Activated CD8-positive, alpha-beta memory T cell treated with anti-CD3 and anti-CD28 coated beads, Interleukin-2, amount 10 ng/mL, durations not matched to agents 7 days and 5 days (primary cell): Measurements from ENCODE around the gene MAGEA8. TPM values are rescaled to one million over a fixed set of nuclear protein-coding genes. Genes with fewer than 3 reads are reported as not detected.
"Not testable (repeated sequence)": the region's sequence is repeated elsewhere in the genome, so short reads cannot be mapped to it uniquely, and the experiment has no call there.

ENCODE experiments used
- ATAC-seq: fragments of 150-1000 bp; cut with Tn5 transposase; one replicate; pipeline ENCODE4 v1.10.0; 2021; ENCODE audit warnings: moderate library complexity
- CTCF ChIA-PET: fragments of 350-600 bp; sonication (Branson Sonifier 250); formaldehyde crosslinking; loops from one replicate; lab custom pipeline; 2021; ENCODE audit warnings: antibody characterized with exemption; lab: Charles Lee
- DNase-seq: peaks from one replicate; pipeline ENCODE4 v3.0.0-alpha.2; 2020
- H3K27ac Mint-ChIP-seq: one replicate; pipeline ENCODE4 v1.8.0; 2021; ENCODE audit warnings: mild to moderate bottlenecking, mixed read lengths
- H3K27me3 Mint-ChIP-seq: one replicate; pipeline ENCODE4 v1.8.0; 2021; ENCODE audit warnings: mixed read lengths
- H3K36me3 Mint-ChIP-seq: one replicate; pipeline ENCODE4 v1.8.0; 2021; ENCODE audit warnings: mild to moderate bottlenecking, mixed read lengths
- H3K4me1 Mint-ChIP-seq: one replicate; pipeline ENCODE4 v1.8.0; 2021; ENCODE audit warnings: mixed read lengths
- H3K4me3 Mint-ChIP-seq: one replicate; pipeline ENCODE4 v1.8.0; 2021; ENCODE audit warnings: mild to moderate bottlenecking, moderate library complexity, mixed read lengths
- H3K9me3 Mint-ChIP-seq: one replicate; pipeline ENCODE4 v1.8.0; 2022; ENCODE audit warnings: low read depth, mixed read lengths
- total RNA-seq, 2 experiments: library from RNA; stranded (reverse); gene quantifications; one replicate each; pipeline ENCODE4 v1.2.3, GENCODE V29; 2021

The MAGEA8 gene
- total RNA-seq, 2 experiments from 2014 or later: not detected

- no peaks in the 10 kb centered on the region for H3K27me3 Mint-ChIP-seq
- peaks cover 5% of the 10 kb centered on the region for H3K36me3 Mint-ChIP-seq
- H3K4me3 Mint-ChIP-seq: no peak overlapping the region
- DNase-seq: no peak
- H3K9me3 Mint-ChIP-seq: no peaks in the 10 kb centered on the region
- H3K27ac Mint-ChIP-seq: no peak overlapping the region
- H3K4me1 Mint-ChIP-seq: peaks cover 5% of the 10 kb centered on the region
- no peak for ATAC-seq
- CTCF ChIA-PET: interaction anchor here (1.3 kb wide), 1 partner anchor 453 kb away, joined by 3 read pairs; no protein-coding TSS in a partner anchor
Measured at GRCh38 chrX:149910178-149910695, 29.3 kb downstream of the MAGEA8 start.

GRCh38 chrX:149916745-149917392 is 35.9 kb downstream of the MAGEA8 start:
- Mint-ChIP-seq H3K4me3 (no peak overlapping the region), H3K36me3 (peaks cover 2% of the 10 kb centered on the region), H3K27me3 (no peaks in the 10 kb centered on the region), H3K9me3 (no peaks in the 10 kb centered on the region), H3K27ac (peak overlapping the region; percentile 63), H3K4me1 (peaks cover 11% of the 10 kb centered on the region)
- peak; percentile 80 for ATAC-seq
- peak; percentile 48 for DNase-seq
- CTCF ChIA-PET: interaction anchor here (1.6 kb wide), 1 partner anchor 22 kb away, joined by 8 read pairs; the partner anchor contains the start of gene EOLA2

DNA sequence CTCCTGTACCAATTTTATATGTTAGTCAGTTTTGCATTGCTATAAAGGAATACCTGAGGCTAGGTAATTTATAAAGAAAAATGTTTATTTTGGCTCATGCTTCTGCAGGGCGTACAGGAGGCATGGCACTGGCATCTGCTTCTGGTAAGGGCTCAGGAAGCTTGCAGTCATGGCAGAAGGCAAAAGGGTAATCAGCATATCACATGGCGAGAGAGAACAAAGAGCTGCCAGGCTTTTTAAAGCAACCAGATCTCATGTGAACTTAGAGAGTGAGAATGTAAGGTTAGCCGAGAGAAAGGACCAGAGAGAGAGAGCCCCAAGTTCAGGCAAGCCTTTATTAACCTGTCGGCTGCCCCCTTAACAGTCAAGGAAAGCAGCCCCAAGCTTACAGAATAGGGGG is 42.9 kb downstream of the MAGEA8 start:
- H3K4me3 Mint-ChIP-seq, ATAC-seq, H3K9me3 Mint-ChIP-seq, H3K4me1 Mint-ChIP-seq, DNase-seq, H3K27ac Mint-ChIP-seq, H3K27me3 Mint-ChIP-seq, H3K36me3 Mint-ChIP-seq, CTCF ChIA-PET: not testable (repeated sequence)

DNA sequence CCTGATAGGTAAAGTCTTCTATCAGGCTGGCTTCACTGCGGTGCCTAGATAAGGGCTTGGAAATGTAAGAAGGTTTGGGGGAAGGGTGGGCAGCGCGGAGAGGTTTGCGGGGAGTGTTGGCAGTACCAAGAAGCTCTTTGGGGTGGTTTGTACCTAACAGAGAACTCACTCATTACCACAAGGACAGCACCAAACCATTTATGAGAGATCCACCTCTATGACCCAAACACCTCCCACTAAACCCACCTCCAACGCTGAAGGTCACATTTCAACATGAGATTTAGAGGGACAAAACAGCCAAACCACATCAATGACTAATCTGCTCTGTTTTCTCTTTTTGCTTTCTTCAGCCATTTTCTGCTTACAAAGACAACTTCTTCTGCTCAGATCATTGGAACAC is 43.5 kb downstream of the MAGEA8 start:
- H3K36me3 Mint-ChIP-seq, H3K4me3 Mint-ChIP-seq, ATAC-seq, DNase-seq, H3K27ac Mint-ChIP-seq, H3K27me3 Mint-ChIP-seq, H3K4me1 Mint-ChIP-seq, CTCF ChIA-PET, H3K9me3 Mint-ChIP-seq: not testable (repeated sequence)

DNA sequence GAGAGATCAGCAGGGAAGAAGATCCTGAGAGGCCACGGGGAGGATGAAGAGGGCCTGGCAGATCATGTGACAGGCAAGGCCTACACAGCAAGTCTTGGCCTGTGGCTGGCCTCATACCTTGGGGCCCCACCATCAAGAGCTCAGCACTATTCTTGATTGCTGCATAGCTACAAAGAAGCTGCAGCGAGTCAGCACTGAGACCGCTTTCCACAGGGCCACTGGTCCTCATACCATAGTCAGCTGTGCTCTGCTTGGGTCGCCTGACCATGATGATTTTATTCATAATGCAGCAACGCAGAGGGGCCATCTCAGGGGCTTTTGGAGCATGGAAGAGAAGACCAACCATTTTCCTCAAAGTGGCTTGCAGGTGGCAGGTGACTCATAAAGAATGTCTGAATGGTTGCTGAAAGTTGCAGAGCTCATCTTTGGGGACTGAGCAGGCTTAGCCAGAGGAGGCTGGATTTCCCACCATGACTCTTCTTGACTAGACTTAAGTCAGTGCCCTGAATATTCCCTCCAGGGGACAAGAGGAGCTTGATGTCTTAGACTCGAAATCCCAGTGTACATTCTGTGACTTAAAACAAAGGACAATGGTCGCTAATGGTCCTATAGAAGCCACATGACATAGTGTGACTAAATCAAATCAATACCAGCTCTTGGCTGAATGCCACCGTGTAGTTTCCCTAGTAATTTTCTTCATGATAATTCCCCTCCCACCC is 46.4 kb downstream of the MAGEA8 start:
- DNase-seq, H3K36me3 Mint-ChIP-seq, H3K27me3 Mint-ChIP-seq, H3K4me3 Mint-ChIP-seq, H3K27ac Mint-ChIP-seq, CTCF ChIA-PET, H3K4me1 Mint-ChIP-seq, H3K9me3 Mint-ChIP-seq: not testable (repeated sequence)
- peak; percentile 18 for ATAC-seq

GRCh38 chrX:149927964-149928258 is 46.9 kb downstream of the MAGEA8 start:
- H3K27me3 Mint-ChIP-seq, H3K36me3 Mint-ChIP-seq, DNase-seq, H3K4me3 Mint-ChIP-seq, H3K27ac Mint-ChIP-seq, ATAC-seq, H3K4me1 Mint-ChIP-seq, CTCF ChIA-PET, H3K9me3 Mint-ChIP-seq: not testable (repeated sequence)

DNA sequence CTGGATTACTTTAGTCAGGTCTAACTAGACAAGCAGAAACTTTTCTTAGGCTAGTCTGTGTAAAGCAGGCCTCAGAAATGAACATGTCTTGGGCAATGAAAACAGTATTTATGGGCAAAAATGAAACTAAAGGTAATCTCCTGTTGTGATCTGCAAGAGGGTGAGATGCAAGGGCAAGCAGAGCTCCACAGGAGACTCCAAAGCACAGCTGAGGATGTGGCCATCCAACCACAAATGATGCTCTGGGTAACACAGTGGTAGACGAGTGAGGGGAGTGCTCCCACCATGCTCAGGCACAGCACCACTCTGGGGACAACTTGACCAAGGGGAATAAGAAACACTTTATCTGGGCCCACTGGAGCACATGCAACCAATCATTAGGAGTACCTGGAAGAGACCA is 47.7 kb downstream of the MAGEA8 start:
- DNase-seq: peak; percentile 77
- H3K4me1 Mint-ChIP-seq, H3K9me3 Mint-ChIP-seq, H3K36me3 Mint-ChIP-seq, H3K27me3 Mint-ChIP-seq, CTCF ChIA-PET, H3K4me3 Mint-ChIP-seq: not testable (repeated sequence)
- peak; percentile 84 for ATAC-seq
- peak overlapping the region; percentile 73 for H3K27ac Mint-ChIP-seq

DNA sequence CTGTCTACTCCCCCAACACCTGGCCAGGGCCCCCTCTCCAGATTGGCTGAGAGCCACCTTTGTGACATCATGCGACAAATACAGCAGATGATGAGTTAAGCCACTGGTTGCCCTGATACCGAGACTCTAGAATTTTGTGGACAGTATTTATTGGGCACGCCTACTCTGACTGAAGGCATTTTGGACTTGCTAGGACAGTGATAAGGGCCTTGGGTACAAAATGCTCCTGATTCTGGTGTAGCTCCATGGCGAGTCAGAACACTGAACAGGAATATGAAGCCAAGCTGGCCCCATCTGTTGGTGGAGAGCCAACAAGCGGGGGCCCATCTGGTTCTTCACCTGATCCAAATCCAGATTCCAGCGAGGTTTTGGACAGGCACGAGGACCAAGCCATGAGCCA is 48.4 kb downstream of the MAGEA8 start, which contains the start of gene HSFX4:
TSS of gene HSFX4 (plus strand) at position 174 of the 400 bp plus-strand sequence. CDS start at position 246, 72 bp downstream.
- H3K4me1 Mint-ChIP-seq, H3K36me3 Mint-ChIP-seq, DNase-seq, CTCF ChIA-PET, H3K4me3 Mint-ChIP-seq, H3K27me3 Mint-ChIP-seq, H3K9me3 Mint-ChIP-seq, ATAC-seq: not testable (repeated sequence)
- peak within 1 kb of the TSS; percentile 73 for H3K27ac Mint-ChIP-seq

DNA sequence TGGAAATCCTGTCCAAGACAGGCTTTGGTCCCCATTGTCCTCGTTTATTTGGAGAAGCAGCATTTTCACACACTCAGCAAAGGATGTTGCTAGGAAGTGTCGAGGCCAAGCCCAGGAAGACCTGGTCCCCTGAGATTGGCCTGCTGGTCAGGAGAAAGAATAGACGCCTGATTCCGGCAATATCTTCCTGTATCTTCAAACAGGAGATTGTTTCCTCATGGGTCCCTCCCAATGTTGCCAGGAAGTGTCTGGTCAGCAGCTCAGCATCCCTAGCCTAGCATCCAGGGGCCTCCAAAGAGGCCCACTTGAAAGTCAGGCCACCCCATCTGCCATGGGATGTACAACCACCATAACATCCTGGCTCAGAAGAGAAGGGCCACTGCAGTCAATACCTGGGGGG is 50.4 kb downstream of the MAGEA8 start:
- DNase-seq, ATAC-seq, H3K27me3 Mint-ChIP-seq, H3K9me3 Mint-ChIP-seq, CTCF ChIA-PET, H3K27ac Mint-ChIP-seq, H3K36me3 Mint-ChIP-seq, H3K4me1 Mint-ChIP-seq, H3K4me3 Mint-ChIP-seq: not testable (repeated sequence)

DNA sequence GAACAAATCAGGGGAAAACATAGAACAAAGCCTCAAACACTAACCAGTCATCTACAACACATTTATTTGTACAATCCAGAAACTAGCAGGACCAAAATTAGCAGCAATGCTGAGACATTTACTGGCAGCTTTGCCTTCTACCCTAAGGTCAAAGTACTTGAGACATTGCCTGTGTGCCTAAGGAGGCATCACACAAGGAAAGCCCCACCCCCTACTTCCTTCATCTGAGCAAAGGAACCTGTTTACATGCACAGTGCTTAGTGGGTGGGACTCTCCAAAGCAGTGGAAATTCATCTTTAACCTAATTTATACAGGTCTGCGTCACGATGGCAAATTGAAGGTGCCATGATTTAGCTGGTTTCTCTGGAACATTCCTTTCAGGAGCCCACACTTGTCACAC is 51.2 kb downstream of the MAGEA8 start:
- H3K4me1 Mint-ChIP-seq, H3K4me3 Mint-ChIP-seq, CTCF ChIA-PET, DNase-seq, H3K9me3 Mint-ChIP-seq, ATAC-seq, H3K27ac Mint-ChIP-seq, H3K36me3 Mint-ChIP-seq, H3K27me3 Mint-ChIP-seq: not testable (repeated sequence)

- H3K9me3 Mint-ChIP-seq, ATAC-seq, H3K36me3 Mint-ChIP-seq, H3K4me3 Mint-ChIP-seq, DNase-seq, H3K27ac Mint-ChIP-seq, CTCF ChIA-PET, H3K27me3 Mint-ChIP-seq, H3K4me1 Mint-ChIP-seq: not testable (repeated sequence)
Measured at GRCh38 chrX:149932970-149933369, 52.0 kb downstream of the MAGEA8 start.

DNA sequence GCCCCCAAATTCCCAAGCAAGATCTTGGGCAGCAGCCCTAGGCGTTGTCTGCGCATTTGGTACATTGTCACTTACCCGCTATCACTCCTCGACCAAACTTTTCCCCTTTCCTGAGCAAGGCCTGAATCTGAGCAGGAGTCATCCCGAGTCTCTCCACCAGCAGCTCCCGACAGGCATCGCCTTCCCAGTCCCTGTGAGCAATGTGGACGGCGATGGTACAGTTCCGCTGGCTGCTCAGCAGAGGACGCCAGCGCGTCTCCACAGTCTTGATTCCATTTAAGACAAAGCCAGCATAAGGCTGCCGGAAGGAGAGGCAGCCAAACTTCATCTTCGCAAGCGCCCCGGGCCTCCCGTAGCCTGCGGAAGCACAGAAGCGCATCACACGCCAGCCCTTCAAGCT is 52.6 kb downstream of the MAGEA8 start:
- H3K9me3 Mint-ChIP-seq, DNase-seq, H3K4me3 Mint-ChIP-seq, CTCF ChIA-PET, H3K4me1 Mint-ChIP-seq, H3K36me3 Mint-ChIP-seq, H3K27ac Mint-ChIP-seq, H3K27me3 Mint-ChIP-seq, ATAC-seq: not testable (repeated sequence)
